Calu3 (cell line): ENCODE measurements around the gene PTPN21. TPM values are rescaled to one million over a fixed set of nuclear protein-coding genes. Genes with fewer than 3 reads are reported as not detected.

Source experiments
- BruUV-seq: library from RNA; stranded (reverse); fragments of 400-500 nt; replicated peaks from 2 replicates; lab custom pipeline; 2021; lab: Mats Ljungman, UMichigan
- CTCF ChIA-PET: fragments of 300-600 bp; sonication (Branson Sonifier 250); formaldehyde crosslinking; loops from one replicate; lab custom pipeline; 2022; ENCODE audit warnings: antibody characterized with exemption; lab: Charles Lee
- DNase-seq: peaks from one replicate; pipeline ENCODE4 v3.0.0; 2022
- H3K27ac Mint-ChIP-seq: one replicate; pipeline ENCODE4 v1.8.0; 2022; ENCODE audit warnings: mixed read lengths; ENCODE audit not compliant: unreplicated experiment
- H3K27me3 Mint-ChIP-seq: one replicate; pipeline ENCODE4 v1.8.0; 2022; ENCODE audit warnings: mixed read lengths; ENCODE audit not compliant: unreplicated experiment
- H3K36me3 Mint-ChIP-seq: one replicate; pipeline ENCODE4 v1.8.0; 2022; ENCODE audit warnings: mild to moderate bottlenecking, moderate library complexity, mixed read lengths; ENCODE audit not compliant: insufficient read depth, unreplicated experiment
- H3K4me1 Mint-ChIP-seq: one replicate; pipeline ENCODE4 v1.8.0; 2022; ENCODE audit warnings: mild to moderate bottlenecking, low read depth, mixed read lengths; ENCODE audit not compliant: unreplicated experiment
- H3K4me3 Mint-ChIP-seq: one replicate; pipeline ENCODE4 v1.8.0; 2022; ENCODE audit warnings: mild to moderate bottlenecking, low read depth, moderate library complexity, mixed read lengths; ENCODE audit not compliant: unreplicated experiment
- H3K9me3 Mint-ChIP-seq: one replicate; pipeline ENCODE4 v1.8.0; 2022; ENCODE audit warnings: low read depth, mixed read lengths; ENCODE audit not compliant: unreplicated experiment
- intact Hi-C: fragments of 100-400 bp; cut with micrococcal nuclease; formaldehyde crosslinking; loops from one replicate; pipeline ENCODE4 v1.10.0; 2022; ENCODE audit not compliant: unreplicated experiment
- total RNA-seq: library from RNA; stranded (reverse); gene quantifications from 2 replicates; pipeline ENCODE4 v1.2.3, GENCODE V29; 2022
- TF ChIP-seq, protein P1 (sequence below): fragments of 200-600 bp; IDR thresholded peaks from one replicate; pipeline ENCODE4 v1.8.0; 2022; ENCODE audit warnings: antibody characterized with exemption; ENCODE audit not compliant: unreplicated experiment

PTPN21 gene
- total RNA-seq, 1 experiment from 2014 or later = 10.0 TPM

DNA sequence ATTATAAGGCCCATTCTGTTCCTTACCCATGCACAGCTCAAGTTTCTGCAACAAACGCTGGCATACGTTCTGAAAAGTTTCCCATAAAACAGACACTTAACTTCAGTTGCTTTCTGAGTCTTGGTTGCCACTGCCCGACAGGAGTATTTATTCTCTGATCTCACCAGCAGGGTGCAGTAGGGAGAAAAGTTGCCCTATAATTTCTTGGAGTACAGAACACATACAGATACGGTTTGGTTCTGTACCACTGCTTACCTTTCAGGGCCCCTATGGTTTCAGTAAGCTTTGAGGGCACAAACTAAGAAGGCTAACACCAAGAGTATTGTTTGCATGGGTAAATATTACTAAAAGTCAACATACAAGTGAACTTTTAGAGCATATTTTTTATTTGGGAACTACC, 91.5 kb downstream of the PTPN21 start:
- Mint-ChIP-seq H3K4me1 (peaks cover 6% of the 10 kb centered on the region), H3K9me3 (peaks cover 14% of the 10 kb centered on the region), H3K27me3 (no peaks in the 10 kb centered on the region), H3K4me3 (no peak overlapping the region), H3K36me3 (no peaks in the 10 kb centered on the region), H3K27ac (no peak overlapping the region)
- TF ChIP-seq, protein P1, sequence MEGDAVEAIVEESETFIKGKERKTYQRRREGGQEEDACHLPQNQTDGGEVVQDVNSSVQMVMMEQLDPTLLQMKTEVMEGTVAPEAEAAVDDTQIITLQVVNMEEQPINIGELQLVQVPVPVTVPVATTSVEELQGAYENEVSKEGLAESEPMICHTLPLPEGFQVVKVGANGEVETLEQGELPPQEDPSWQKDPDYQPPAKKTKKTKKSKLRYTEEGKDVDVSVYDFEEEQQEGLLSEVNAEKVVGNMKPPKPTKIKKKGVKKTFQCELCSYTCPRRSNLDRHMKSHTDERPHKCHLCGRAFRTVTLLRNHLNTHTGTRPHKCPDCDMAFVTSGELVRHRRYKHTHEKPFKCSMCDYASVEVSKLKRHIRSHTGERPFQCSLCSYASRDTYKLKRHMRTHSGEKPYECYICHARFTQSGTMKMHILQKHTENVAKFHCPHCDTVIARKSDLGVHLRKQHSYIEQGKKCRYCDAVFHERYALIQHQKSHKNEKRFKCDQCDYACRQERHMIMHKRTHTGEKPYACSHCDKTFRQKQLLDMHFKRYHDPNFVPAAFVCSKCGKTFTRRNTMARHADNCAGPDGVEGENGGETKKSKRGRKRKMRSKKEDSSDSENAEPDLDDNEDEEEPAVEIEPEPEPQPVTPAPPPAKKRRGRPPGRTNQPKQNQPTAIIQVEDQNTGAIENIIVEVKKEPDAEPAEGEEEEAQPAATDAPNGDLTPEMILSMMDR = no peak
- peak; percentile 8 for DNase-seq
- intact Hi-C loops = no loop called here
- CTCF ChIA-PET = no interaction called here
- BruUV-seq = no TSS peak

DNA sequence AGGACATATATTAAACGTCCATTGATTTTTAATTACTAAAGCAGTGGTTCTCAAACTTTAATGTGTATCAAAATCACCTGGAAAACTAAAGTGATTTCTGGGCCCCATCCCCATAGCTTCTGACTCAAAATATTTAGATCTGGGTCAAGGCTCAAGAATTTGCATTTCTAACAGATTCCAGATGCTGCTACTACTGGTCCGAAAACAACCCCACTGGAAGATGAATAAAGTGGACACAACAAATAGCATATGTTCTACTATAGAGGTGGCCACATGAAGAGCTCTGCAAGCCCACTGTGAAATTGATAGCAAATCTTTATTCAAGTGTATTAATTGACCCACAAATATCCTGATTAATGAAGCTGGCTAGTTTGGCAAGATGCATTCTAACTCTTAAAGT, 99.9 kb downstream of the PTPN21 start:
- CTCF ChIA-PET = no interaction called here
- BruUV-seq = no TSS peak
- no peaks in the 10 kb centered on the region for H3K36me3 Mint-ChIP-seq
- TF ChIP-seq, protein P1 = no peak
- H3K27ac Mint-ChIP-seq = no peak overlapping the region
- peaks cover 9% of the 10 kb centered on the region for H3K9me3 Mint-ChIP-seq
- H3K4me3 Mint-ChIP-seq = no peak overlapping the region
- no peak for DNase-seq
- H3K27me3 Mint-ChIP-seq = no peaks in the 10 kb centered on the region
- intact Hi-C loops = no loop called here
- no peaks in the 10 kb centered on the region for H3K4me1 Mint-ChIP-seq

DNA sequence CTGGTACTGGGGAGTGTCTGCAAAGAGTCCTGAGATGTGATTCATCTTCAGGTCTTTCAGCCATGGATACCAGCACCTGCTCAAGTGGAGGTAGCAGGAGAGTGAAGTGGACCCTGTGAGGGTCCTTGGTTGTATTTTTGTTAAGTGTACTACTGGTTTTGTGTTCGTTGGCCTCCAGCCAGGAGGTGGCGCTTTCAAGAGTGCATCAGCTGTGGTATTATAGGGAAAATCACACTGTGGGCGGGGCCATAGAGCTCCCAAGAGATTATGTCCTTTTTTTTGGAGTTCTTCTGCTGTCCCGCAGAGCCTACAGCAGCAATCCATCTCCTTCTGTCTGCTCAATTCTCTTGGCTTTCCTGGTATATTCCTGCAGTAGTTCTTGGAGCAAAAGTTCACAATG, 102.6 kb downstream of the PTPN21 start:
- no peak for DNase-seq
- CTCF ChIA-PET = no interaction called here
- intact Hi-C loops = no loop called here
- Mint-ChIP-seq H3K36me3 (no peaks in the 10 kb centered on the region), H3K9me3 (peaks cover 3% of the 10 kb centered on the region), H3K4me1 (no peaks in the 10 kb centered on the region), H3K27me3 (no peaks in the 10 kb centered on the region), H3K4me3 (no peak overlapping the region), H3K27ac (no peak overlapping the region)
- TF ChIP-seq, protein P1 = no peak
- no TSS peak for BruUV-seq

DNA sequence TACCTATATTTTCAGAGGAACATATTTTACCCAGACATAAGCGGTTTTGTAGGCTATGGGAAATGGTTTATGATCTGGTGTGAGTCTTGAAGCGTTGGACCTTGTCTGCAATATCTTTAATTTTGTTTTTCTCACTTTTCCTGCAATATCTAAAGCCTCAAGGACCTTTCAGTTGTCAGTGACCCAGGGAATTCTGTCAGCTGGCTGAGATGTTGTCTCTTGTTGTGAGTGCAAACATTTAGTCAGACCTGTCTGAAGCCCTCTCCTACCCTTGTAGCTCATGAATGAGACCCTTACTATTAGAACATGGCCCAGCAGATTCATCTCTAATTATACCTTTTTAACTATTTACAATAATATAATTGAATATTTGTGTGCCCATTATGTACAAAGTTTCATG, 115.7 kb downstream of the PTPN21 start:
- no peaks in the 10 kb centered on the region for H3K4me1 Mint-ChIP-seq
- CTCF ChIA-PET = no interaction called here
- no peaks in the 10 kb centered on the region for H3K27me3 Mint-ChIP-seq
- H3K27ac Mint-ChIP-seq = no peak overlapping the region
- intact Hi-C loops = no loop called here
- DNase-seq = no peak
- no peaks in the 10 kb centered on the region for H3K9me3 Mint-ChIP-seq
- TF ChIP-seq, protein P1 = no peak
- no peaks in the 10 kb centered on the region for H3K36me3 Mint-ChIP-seq
- H3K4me3 Mint-ChIP-seq = no peak overlapping the region
- BruUV-seq = no TSS peak
